ENCODE data around the gene MORN4.

MORN4 gene

DNA sequence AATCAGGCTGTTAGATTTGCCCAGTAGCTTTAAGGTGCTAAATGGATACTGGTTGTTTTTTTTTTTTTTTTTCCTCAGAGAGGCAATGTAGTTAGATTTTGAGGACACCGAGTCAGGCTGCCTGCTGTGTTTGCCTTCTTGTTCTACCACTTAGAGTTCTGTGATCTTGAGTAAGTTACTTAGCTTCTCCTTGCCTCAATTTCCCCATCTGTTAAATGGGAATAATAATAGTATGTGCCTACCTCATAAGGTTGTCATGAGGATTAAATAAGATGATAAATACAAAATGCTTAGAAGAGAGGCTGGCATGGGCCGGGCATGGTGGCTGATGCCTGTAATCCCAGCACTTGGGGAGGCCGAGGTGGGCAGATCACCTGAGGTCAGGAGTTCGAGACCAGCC, 14.6 kb downstream of the MORN4 start:
- TF ChIP-seq POLR2AphosphoS5 (IDR thresholded peaks at IDR 0.05; ENCODE audit: low read depth, low read length) (no peak), TAF1 (IDR thresholded peaks at IDR 0.05; ENCODE audit: borderline replicate concordance, insufficient read depth, low read length) (no peak), SIN3A (IDR thresholded peaks at IDR 0.05; ENCODE audit: borderline replicate concordance, insufficient read depth, low read length) (no peak), FOXP2 (optimal IDR thresholded peaks at IDR 0.05; ENCODE audit: borderline replicate concordance, extremely low read depth, extremely low read length, insufficient read depth) (no peak)
- TF ChIP-seq, protein P1, sequence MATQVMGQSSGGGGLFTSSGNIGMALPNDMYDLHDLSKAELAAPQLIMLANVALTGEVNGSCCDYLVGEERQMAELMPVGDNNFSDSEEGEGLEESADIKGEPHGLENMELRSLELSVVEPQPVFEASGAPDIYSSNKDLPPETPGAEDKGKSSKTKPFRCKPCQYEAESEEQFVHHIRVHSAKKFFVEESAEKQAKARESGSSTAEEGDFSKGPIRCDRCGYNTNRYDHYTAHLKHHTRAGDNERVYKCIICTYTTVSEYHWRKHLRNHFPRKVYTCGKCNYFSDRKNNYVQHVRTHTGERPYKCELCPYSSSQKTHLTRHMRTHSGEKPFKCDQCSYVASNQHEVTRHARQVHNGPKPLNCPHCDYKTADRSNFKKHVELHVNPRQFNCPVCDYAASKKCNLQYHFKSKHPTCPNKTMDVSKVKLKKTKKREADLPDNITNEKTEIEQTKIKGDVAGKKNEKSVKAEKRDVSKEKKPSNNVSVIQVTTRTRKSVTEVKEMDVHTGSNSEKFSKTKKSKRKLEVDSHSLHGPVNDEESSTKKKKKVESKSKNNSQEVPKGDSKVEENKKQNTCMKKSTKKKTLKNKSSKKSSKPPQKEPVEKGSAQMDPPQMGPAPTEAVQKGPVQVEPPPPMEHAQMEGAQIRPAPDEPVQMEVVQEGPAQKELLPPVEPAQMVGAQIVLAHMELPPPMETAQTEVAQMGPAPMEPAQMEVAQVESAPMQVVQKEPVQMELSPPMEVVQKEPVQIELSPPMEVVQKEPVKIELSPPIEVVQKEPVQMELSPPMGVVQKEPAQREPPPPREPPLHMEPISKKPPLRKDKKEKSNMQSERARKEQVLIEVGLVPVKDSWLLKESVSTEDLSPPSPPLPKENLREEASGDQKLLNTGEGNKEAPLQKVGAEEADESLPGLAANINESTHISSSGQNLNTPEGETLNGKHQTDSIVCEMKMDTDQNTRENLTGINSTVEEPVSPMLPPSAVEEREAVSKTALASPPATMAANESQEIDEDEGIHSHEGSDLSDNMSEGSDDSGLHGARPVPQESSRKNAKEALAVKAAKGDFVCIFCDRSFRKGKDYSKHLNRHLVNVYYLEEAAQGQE (IDR thresholded peaks at IDR 0.05; ENCODE audit: insufficient read depth in 1 of 2, low read depth in 2 of 2, low read length in 2 of 2): no peak

DNA sequence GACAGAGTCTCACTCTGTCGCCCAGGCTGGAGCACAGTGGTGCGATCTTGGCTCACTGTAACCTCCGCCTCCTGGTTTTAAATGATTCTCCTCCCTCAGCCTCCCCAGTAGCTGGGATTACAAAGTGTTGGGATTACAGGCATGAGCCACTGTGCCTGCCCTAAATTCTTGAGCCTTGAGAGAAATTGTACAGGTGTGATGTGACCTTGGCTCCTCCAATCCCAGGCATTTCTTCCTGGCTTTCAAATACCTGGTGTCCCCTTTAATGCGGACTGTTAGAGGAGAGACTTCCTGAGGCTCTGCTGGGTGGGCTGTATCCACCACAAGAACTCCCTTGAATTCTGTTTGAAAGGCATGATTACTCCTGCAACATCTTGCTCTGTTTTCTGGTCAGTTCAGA, 15.0 kb downstream of the MORN4 start:
- TF ChIP-seq SIN3A (IDR thresholded peaks at IDR 0.05; ENCODE audit: borderline replicate concordance, insufficient read depth, low read length) (no peak), FOXP2 (optimal IDR thresholded peaks at IDR 0.05; ENCODE audit: borderline replicate concordance, extremely low read depth, extremely low read length, insufficient read depth) (no peak)

DNA sequence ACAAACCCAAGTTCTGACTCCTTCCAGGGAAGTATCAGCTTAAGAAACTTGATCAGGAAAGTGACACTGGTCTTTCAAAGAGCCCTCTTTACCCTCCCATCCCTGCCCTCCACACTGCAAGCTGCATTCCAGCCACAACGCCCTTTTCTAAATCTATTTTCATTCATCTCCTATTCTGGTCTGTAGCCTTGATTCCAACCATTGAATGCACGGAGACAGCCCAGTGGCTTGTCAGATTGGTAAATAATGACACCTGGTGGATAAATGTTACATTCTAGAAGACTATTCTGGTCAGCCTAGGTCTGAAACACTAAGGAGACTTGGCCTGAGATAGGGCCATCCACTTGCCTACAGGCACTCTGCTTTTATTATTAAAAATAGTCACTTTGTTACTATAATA, 20.9 kb downstream of the MORN4 start:
- TF ChIP-seq TAF1 (IDR thresholded peaks at IDR 0.05; ENCODE audit: borderline replicate concordance, insufficient read depth, low read length): no peak
- TF ChIP-seq, protein P1 (IDR thresholded peaks at IDR 0.05; ENCODE audit: insufficient read depth in 1 of 2, low read depth in 2 of 2, low read length in 2 of 2): no peak
- no peak for TF ChIP-seq POLR2AphosphoS5 (IDR thresholded peaks at IDR 0.05; ENCODE audit: low read depth, low read length)
- TF ChIP-seq FOXP2 (optimal IDR thresholded peaks at IDR 0.05; ENCODE audit: borderline replicate concordance, extremely low read depth, extremely low read length, insufficient read depth): no peak
- TF ChIP-seq SIN3A (IDR thresholded peaks at IDR 0.05; ENCODE audit: borderline replicate concordance, insufficient read depth, low read length): no peak

DNA sequence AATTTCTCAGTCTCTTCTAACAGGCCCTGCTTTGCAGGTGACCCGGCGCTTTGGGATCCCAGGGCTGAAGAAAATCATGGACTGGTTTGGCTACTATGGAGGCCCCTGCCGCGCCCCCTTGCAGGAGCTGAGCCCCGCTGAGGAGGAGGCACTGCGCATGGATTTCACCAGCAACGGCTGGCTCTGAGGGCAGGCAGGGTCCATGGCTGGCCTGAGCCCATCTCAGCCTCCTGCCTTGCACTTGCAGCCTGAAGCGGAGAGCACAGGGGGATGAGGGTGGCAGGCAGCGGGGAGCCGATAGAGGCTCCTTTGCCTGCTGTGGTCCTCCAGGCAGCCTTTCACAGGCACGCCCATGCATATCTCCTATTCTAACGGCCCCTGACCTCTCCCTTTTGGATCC, 21.8 kb downstream of the MORN4 start:
- TF ChIP-seq TAF1 (IDR thresholded peaks at IDR 0.05; ENCODE audit: borderline replicate concordance, insufficient read depth, low read length) (no peak), FOXP2 (optimal IDR thresholded peaks at IDR 0.05; ENCODE audit: borderline replicate concordance, extremely low read depth, extremely low read length, insufficient read depth) (no peak), SIN3A (IDR thresholded peaks at IDR 0.05; ENCODE audit: borderline replicate concordance, insufficient read depth, low read length) (no peak), POLR2AphosphoS5 (IDR thresholded peaks at IDR 0.05; ENCODE audit: low read depth, low read length) (no peak)
- TF ChIP-seq, protein P1 (IDR thresholded peaks at IDR 0.05; ENCODE audit: insufficient read depth in 1 of 2, low read depth in 2 of 2, low read length in 2 of 2): no peak

DNA sequence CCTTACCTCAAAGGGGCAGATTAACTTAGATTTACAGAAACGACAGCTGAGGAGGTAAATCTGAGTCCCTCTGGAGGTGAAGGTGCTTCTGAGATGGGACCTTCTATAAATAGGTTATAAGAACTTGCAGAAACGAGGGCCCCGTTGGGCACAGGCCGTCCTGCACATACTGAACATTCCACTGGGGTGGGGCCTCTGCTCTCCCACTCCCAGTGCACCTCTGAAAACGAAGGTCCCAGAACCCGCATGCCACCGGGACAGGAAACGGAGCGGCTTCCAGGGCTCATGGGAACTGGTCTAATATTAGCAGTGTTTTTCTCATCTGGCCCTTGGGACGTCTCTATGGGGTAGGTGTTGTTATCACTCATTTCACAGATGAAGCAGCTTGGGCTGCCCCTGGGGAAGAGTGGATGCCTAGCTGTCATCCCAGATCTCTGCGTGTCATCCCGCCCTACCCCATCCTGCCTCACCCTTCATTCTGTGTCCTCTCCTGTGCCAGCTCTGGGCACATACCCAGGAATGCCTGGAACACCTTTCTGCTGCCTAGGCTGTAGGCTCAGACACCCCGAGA, 24.2 kb downstream of the MORN4 start:
- TF ChIP-seq POLR2AphosphoS5 (IDR thresholded peaks at IDR 0.05; ENCODE audit: low read depth, low read length) (no peak), SIN3A (IDR thresholded peaks at IDR 0.05; ENCODE audit: borderline replicate concordance, insufficient read depth, low read length) (no peak), FOXP2 (optimal IDR thresholded peaks at IDR 0.05; ENCODE audit: borderline replicate concordance, extremely low read depth, extremely low read length, insufficient read depth) (no peak), TAF1 (IDR thresholded peaks at IDR 0.05; ENCODE audit: borderline replicate concordance, insufficient read depth, low read length) (no peak)

DNA sequence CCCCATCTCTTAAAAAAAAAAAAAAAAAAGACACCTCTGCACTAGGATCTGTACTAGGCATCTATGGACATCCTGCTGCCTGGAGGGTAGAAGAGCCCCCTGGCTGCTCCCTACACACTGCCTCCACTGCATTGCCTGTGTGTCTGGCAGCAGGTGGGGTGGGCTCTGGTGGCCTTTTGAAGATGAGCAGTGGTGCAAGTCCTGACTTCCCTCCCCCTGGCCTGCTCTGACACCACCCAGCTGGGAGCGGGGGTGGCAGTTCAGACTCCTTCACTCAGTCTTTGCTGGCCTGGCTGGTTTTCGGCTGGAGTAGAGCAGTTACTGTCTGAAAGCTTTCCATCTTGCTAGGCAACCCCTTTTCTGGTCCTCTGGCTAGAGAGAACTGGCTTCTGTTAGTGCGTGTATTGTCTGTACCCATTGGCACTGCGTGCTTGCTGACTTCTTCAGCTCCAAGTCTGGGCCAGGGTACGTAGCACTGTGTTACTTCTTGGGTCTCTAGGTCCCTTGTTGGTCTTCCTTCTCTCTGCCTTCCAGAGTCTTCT, 26.1 kb downstream of the MORN4 start:
- TF ChIP-seq POLR2AphosphoS5 (IDR thresholded peaks at IDR 0.05; ENCODE audit: low read depth, low read length) (no peak), FOXP2 (optimal IDR thresholded peaks at IDR 0.05; ENCODE audit: borderline replicate concordance, extremely low read depth, extremely low read length, insufficient read depth) (no peak), SIN3A (IDR thresholded peaks at IDR 0.05; ENCODE audit: borderline replicate concordance, insufficient read depth, low read length) (no peak), TAF1 (IDR thresholded peaks at IDR 0.05; ENCODE audit: borderline replicate concordance, insufficient read depth, low read length) (no peak)
- TF ChIP-seq, protein P1 (IDR thresholded peaks at IDR 0.05; ENCODE audit: insufficient read depth in 1 of 2, low read depth in 2 of 2, low read length in 2 of 2): no peak
